ENCODE results near the gene ANKFN1. TPM values are rescaled to one million over a fixed set of nuclear protein-coding genes. Genes with fewer than 3 reads are reported as not detected.

ANKFN1 gene
- total RNA-seq, 1 donor from 2014 or later: not detected

- intact Hi-C loops (cut with micrococcal nuclease): no loop called here
- DNase-seq (no peak), ATAC-seq (no peak)
These were observed 299.2 kb downstream of the ANKFN1 start for GRCh38 chr17:56452461-56452860.

DNA sequence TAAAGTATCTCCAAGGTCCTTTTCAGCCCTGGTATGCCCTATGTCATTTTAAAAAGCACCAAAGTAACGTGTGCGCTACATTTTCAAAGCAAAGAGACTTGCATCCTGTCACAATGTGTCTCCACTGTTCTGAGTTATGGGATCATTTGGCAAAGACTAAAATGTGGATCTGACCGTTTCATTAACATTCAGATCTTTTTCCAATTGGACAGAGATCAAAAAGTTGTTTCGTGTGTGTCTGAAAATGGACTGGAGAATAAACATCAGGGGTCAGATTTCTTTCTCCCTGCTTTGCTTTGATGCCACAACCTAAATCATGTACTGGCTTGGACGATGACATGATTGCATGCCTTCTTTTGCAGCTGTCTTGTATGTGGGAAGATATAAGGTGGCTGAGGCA lies 304.2 kb downstream of the ANKFN1 start:
- ATAC-seq: no peak
- intact Hi-C loops (cut with micrococcal nuclease): no loop called here

GRCh38 chr17:56465886-56466285 lies 312.6 kb downstream of the ANKFN1 start:
- DNase-seq (no peak), ATAC-seq (no peak)
- intact Hi-C loops (cut with micrococcal nuclease): no loop called here

More for the DNA sequence above, 304.2 kb downstream of the ANKFN1 start:
- DNase-seq: no peak

- no peak for DNase-seq
- intact Hi-C loops (cut with micrococcal nuclease): no loop called here
- ATAC-seq: no peak
These were observed 315.6 kb downstream of the ANKFN1 start for GRCh38 chr17:56468840-56469239.

DNA sequence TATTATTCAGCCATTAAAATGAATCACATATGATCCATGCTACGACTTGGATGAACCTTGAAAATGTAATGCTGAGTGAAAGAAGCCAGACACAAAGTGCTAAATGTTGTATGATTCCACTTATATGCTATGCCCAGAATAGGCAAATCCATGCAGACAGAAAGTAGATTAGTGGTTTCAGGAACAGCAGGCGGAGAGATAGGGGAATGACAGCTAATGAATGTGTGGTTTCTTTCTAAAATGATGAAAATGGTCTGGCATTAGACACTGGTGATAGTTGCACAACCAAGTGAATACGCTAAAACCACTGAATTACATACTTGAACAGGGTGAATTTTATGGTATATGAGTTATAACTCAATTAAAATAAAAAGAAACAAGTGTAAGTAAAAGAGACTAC lies 318.4 kb downstream of the ANKFN1 start:
- ATAC-seq: no peak
- DNase-seq: no peak
- intact Hi-C loops (cut with micrococcal nuclease): loop anchor here (10.0 kb wide), 1 partner anchor 627 kb away; no protein-coding TSS in a partner anchor

DNA sequence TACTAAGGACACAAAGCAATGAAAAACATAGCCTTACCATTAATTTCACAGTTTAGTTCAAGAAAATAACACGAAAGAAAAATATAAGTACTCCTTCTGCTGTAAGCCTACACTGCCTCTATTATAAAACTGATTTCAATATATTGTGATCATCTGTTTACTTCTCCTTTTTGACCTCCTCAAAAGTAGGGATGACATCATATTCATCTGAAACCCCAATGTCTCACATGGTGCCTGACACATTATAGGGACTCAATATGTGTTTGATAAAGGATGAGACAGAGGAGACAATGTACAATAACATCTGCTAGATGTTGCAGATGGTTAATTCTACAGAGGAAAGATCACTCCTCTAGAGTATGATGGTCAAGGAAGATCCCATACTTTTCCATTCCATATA lies 321.8 kb downstream of the ANKFN1 start:
- DNase-seq (no peak), ATAC-seq (no peak)
- intact Hi-C loops (cut with micrococcal nuclease): loop anchor here (10.0 kb wide), 1 partner anchor 630 kb away; no protein-coding TSS in a partner anchor

DNA sequence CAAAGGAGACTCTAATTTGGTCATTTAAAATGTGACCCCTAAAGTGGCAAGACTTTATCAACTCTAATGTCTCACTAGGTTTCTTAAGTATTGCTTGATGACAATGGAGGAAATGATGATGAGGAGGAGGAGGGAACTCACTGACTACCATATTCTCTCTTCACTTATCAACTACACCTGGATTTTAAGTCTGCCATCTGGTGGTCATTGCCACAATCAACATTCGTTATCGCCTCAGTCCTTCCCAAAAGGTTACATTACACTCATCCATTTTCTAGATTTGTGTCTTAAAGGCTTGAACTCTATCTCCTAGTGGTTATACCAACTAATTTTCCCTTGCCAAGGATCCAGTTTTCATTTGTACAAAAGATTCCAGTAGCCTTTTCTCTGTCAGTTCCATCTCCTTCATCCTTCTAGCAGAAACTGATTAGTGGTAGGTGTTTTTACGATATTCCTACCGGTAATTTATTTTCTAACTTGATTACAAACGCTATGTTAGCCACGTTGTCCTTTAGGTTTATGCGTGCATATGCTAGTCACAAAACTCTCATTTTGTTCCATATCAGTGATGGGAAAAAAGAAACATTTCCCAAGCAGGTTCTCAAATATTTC lies 325.7 kb downstream of the ANKFN1 start:
- ATAC-seq: no peak
- no peak for DNase-seq
- intact Hi-C loops (cut with micrococcal nuclease): loop anchor here (10.0 kb wide), 1 partner anchor 634 kb away; no protein-coding TSS in a partner anchor

- ATAC-seq (no peak), DNase-seq (no peak)
- intact Hi-C loops (cut with micrococcal nuclease): no loop called here
These were observed 327.2 kb downstream of the ANKFN1 start for GRCh38 chr17:56480501-56480900.

GRCh38 chr17:56481659-56482058 lies 328.4 kb downstream of the ANKFN1 start:
- DNase-seq: no peak
- ATAC-seq: no peak
- intact Hi-C loops (cut with micrococcal nuclease): no loop called here

DNA sequence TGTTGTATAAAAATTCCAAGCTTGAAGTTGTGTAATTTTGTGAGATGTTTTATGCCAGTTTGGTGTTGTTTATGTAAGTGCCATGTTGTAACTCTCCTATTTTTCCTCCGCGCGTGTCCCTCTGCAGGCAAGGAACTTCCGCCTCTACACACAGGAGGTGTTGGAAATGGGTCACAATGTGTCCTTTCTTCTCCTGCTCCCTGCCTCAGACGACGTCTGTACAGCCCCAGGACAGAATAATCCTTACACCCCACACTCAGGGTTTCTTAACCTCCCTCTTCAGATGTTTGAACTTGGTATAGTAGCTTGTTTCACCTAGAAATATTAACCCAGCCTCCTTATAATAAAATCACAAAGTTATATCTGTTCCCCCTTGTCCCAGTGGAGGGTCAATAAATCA lies 329.0 kb downstream of the ANKFN1 start:
- intact Hi-C loops (cut with micrococcal nuclease): no loop called here
- ATAC-seq: no peak
- no peak for DNase-seq

- DNase-seq (no peak), ATAC-seq (no peak)
- intact Hi-C loops (cut with micrococcal nuclease): no loop called here
These were observed 333.5 kb downstream of the ANKFN1 start for GRCh38 chr17:56486732-56487131.

DNA sequence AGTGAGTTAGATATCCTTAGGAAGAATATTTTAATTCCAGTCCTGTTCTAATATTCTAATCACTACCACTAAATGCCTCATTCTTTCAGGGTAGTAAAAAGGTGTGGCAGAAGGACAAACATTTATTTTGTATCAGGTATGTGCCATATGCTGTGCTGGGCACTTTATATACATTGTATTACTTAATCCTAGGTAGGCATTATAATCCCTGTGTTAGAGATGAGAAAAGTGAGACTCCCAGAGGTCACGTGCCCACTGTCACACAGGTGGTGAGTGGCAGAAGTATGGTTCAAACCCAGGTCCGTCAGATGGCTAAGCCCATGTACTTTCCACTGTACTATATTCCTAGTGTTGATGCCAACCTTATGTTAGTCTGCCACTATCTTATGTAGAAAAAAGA lies 335.5 kb downstream of the ANKFN1 start:
- ATAC-seq (no peak), DNase-seq (no peak)
- intact Hi-C loops (cut with micrococcal nuclease): no loop called here

GRCh38 chr17:56489980-56490379 lies 336.7 kb downstream of the ANKFN1 start:
- intact Hi-C loops (cut with micrococcal nuclease): no loop called here
- no peak for DNase-seq
- ATAC-seq: no peak

GRCh38 chr17:56495556-56495955 lies 342.3 kb downstream of the ANKFN1 start:
- ATAC-seq: no peak

DNA sequence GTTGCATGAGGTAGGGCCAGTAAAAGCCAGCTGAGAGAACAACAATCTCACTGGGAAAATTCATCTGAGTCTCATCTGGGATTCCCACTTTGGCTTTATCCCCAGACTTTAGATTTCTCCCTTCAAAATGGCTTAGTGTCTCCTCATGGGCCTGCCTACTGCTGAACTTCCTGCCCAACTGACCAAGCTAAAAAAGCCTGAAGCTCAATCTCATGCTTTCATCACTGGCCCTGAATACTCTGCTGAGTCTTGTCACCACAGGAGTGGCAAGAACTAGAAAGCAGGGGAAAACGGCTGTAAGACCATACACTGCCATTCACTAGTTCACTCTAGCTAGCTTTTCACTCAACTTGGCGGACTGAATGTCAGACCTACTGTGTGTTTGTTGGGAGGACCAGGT lies 343.9 kb downstream of the ANKFN1 start:
- intact Hi-C loops (cut with micrococcal nuclease): no loop called here
- no peak for DNase-seq
- ATAC-seq: no peak

More at GRCh38 chr17:56495556-56495955, 342.3 kb downstream of the ANKFN1 start:
- intact Hi-C loops (cut with micrococcal nuclease): no loop called here
- no peak for DNase-seq

GRCh38 chr17:56499799-56500388 lies 346.6 kb downstream of the ANKFN1 start:
- ATAC-seq (no peak), DNase-seq (no peak)
- intact Hi-C loops (cut with micrococcal nuclease): no loop called here

GRCh38 chr17:56502120-56502654 lies 348.9 kb downstream of the ANKFN1 start:
- intact Hi-C loops (cut with micrococcal nuclease): no loop called here
- DNase-seq (no peak), ATAC-seq (no peak)

DNA sequence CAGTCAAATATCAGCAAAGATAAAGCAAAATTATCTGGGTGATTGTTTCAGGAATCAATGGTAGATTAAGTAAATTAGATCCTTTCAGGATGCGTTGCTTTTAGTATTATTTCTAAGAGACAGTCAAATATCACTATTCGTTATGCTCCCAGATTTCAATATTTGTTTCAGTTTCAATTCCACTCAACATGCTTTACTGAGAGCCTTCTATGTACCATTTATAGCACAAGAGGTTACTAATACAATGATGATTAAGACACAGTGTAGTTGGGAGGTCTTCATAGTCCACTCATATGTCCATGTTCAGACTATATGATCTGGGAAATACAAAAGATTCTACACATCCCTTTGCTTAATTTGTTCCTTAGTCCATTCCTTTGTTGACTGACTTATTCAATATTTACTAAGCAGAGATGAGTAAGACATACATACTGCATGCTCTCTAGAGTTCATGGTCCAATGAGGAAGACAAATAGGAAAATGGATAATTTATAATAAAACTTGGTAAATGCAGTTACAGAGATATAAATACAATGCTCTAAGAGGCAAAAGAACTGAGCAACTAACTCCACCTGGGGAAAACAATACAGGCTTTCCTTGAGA lies 352.0 kb downstream of the ANKFN1 start:
- ATAC-seq (no peak), DNase-seq (no peak)
- intact Hi-C loops (cut with micrococcal nuclease): no loop called here

- intact Hi-C loops (cut with micrococcal nuclease): no loop called here
- no peak for DNase-seq
- no peak for ATAC-seq
These were observed 353.1 kb downstream of the ANKFN1 start for GRCh38 chr17:56506349-56506748.

DNA sequence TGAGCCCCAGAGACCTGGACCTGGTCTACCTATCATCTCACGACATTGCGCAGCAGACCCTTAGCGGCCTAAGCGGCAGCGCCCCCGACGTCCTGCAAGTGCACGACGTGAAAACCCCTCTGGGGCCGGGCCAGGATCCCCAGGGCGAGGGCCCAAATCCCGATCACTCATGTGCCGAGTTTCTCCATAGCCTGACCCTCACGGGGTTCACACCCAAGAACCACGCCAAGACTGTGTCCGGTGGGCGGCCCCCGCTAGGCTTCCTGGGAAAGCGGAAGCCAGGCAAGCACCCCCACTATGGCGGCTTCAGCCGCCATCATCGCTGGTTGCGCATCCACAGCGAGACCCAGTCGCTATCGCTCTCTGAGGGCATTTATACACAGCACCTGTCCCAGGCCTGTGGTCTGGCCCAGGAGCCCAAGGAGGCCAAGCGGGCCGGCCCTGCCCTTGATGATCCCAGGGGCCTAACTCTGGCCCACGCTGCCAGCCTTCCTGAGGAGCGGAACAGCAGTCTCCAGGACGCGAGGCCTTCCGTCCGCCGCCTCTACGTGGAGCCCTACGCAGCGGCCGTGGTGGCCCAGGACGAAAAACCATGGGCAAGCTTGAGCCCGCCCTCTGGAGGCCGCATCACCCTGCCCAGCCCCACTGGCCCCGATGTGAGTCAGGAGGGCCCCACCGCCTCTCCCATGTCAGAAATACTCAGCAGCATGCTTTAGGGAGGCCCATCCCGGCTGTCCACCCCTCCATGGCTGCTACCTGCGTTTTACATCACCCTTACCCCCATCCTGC lies 357.5 kb downstream of the ANKFN1 start:
- DNase-seq: no peak
- intact Hi-C loops (cut with micrococcal nuclease): no loop called here
- no peak for ATAC-seq

Measured in left ventricle myocardium superior (tissue), 1 donor.